Activated B cell treated with CpG ODN at 0.5 μM for 24 hours (primary cell): ENCODE results near the gene SIRT1. TPM values are rescaled to one million over a fixed set of nuclear protein-coding genes. Genes with fewer than 3 reads are reported as not detected.
A peak's percentile ranks its signal among the peaks of the same experiment; 100 is the strongest.
"Not testable (repeated sequence)": the region's sequence is repeated elsewhere in the genome, so short reads cannot be mapped to it uniquely, and the experiment has no call there.

Source experiments
- ATAC-seq: fragments of 200-7000 bp; cut with Tn5 transposase; one replicate; pipeline ENCODE4 v1.10.0; 2021; ENCODE audit warnings: low read depth, mild to moderate bottlenecking, moderate library complexity
- CTCF ChIA-PET: fragments of 350-600 bp; sonication (Branson Sonifier 250); formaldehyde crosslinking; loops from one replicate; lab custom pipeline; 2021; ENCODE audit warnings: antibody characterized with exemption; lab: Charles Lee
- POLR2A ChIA-PET: fragments of 350-600 bp; sonication (Branson Sonifier 250); formaldehyde crosslinking; loops from one replicate; lab custom pipeline; 2021; ENCODE audit warnings: antibody characterized with exemption; lab: Charles Lee
- DNase-seq: peaks from one replicate; pipeline ENCODE4 v3.0.0; 2022
- H3K27ac Mint-ChIP-seq: one replicate; pipeline ENCODE4 v1.8.0; 2020; ENCODE audit warnings: mixed read lengths
- H3K27me3 Mint-ChIP-seq: one replicate; pipeline ENCODE4 v1.8.0; 2021; ENCODE audit warnings: mixed read lengths
- H3K36me3 Mint-ChIP-seq: one replicate; pipeline ENCODE4 v1.8.0; 2021; ENCODE audit warnings: low read depth, mixed read lengths
- H3K4me1 Mint-ChIP-seq: one replicate; pipeline ENCODE4 v1.8.0; 2021; ENCODE audit warnings: mixed read lengths
- H3K4me3 Mint-ChIP-seq: one replicate; pipeline ENCODE4 v1.8.0; 2020; ENCODE audit warnings: mild to moderate bottlenecking, mixed read lengths
- H3K9me3 Mint-ChIP-seq: one replicate; pipeline ENCODE4 v1.8.0; 2020; ENCODE audit warnings: mixed read lengths
- intact Hi-C: fragments of 100-400 bp; cut with micrococcal nuclease; formaldehyde crosslinking; loops from one replicate; pipeline ENCODE4 v1.15.1; 2024
- total RNA-seq: library from RNA; stranded (reverse); gene quantifications from 2 replicates; pipeline ENCODE4 v1.2.3, GENCODE V29; 2022
- TF ChIP-seq, protein P1 (sequence below): fragments of 200-600 bp; IDR thresholded peaks from one replicate; pipeline ENCODE4 v1.8.0; 2022; ENCODE audit warnings: antibody characterized with exemption, mild to moderate bottlenecking

SIRT1 gene
- total RNA-seq, 1 donor from 2014 or later: 30.1 TPM

- Mint-ChIP-seq H3K4me1 (peaks cover 23% of the 10 kb centered on the region), H3K4me3 (peak overlapping the region; percentile 8), H3K9me3 (no peaks in the 10 kb centered on the region), H3K27ac (no peak overlapping the region), H3K27me3 (no peaks in the 10 kb centered on the region), H3K36me3 (no peaks in the 10 kb centered on the region)
- intact Hi-C loops: no loop called here
- ATAC-seq (peak; percentile 47), DNase-seq (no peak)
- TF ChIP-seq, protein P1, sequence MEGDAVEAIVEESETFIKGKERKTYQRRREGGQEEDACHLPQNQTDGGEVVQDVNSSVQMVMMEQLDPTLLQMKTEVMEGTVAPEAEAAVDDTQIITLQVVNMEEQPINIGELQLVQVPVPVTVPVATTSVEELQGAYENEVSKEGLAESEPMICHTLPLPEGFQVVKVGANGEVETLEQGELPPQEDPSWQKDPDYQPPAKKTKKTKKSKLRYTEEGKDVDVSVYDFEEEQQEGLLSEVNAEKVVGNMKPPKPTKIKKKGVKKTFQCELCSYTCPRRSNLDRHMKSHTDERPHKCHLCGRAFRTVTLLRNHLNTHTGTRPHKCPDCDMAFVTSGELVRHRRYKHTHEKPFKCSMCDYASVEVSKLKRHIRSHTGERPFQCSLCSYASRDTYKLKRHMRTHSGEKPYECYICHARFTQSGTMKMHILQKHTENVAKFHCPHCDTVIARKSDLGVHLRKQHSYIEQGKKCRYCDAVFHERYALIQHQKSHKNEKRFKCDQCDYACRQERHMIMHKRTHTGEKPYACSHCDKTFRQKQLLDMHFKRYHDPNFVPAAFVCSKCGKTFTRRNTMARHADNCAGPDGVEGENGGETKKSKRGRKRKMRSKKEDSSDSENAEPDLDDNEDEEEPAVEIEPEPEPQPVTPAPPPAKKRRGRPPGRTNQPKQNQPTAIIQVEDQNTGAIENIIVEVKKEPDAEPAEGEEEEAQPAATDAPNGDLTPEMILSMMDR: no peak
- CTCF ChIA-PET: interaction anchor here (0.7 to 1.6 kb wide), 2 partner anchors 10 to 233 kb away, joined by 3 read pairs; no protein-coding TSS in a partner anchor
- POLR2A ChIA-PET: interaction anchor here (0.8 kb wide), 1 partner anchor 9 kb away, joined by 6 read pairs; no protein-coding TSS in a partner anchor
Observed at GRCh38 chr10:67864607-67865371, 19.7 kb upstream of the SIRT1 start.

DNA sequence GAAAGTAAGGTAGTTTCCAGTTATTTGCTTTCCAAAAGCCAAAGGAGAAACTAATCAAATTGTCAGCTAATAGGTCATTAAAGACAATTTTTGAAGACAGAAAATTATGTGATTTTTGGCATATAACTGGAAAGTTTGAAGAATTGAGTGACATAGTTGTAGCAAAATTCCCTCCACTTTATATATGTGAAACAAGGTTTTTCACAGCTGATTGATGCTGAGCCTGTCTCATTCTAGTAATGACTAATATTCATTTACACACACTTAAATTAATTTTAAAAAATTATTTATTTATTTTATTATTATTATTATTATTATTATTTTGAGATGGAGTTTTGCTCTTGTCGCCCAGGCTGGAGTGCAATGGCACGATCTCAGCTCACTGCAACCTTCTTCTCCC is 16.3 kb upstream of the SIRT1 start:
- H3K9me3 Mint-ChIP-seq: no peaks in the 10 kb centered on the region
- H3K4me3 Mint-ChIP-seq: no peak overlapping the region
- intact Hi-C loops: no loop called here
- no peaks in the 10 kb centered on the region for H3K27me3 Mint-ChIP-seq
- TF ChIP-seq, protein P1: no peak
- DNase-seq (no peak), ATAC-seq (no peak)
- H3K4me1 Mint-ChIP-seq: peaks cover 18% of the 10 kb centered on the region
- CTCF ChIA-PET: interaction anchor here (1.3 kb wide), 1 partner anchor 13 kb away, joined by 4 read pairs; no protein-coding TSS in a partner anchor
- H3K27ac Mint-ChIP-seq: no peak overlapping the region
- POLR2A ChIA-PET: interaction anchor here (0.6 to 0.9 kb wide), 4 partner anchors 16 to 281 kb away, joined by 3 to 5 read pairs (median 4); partner anchors contain the start of gene SIRT1
- H3K36me3 Mint-ChIP-seq: no peaks in the 10 kb centered on the region

DNA sequence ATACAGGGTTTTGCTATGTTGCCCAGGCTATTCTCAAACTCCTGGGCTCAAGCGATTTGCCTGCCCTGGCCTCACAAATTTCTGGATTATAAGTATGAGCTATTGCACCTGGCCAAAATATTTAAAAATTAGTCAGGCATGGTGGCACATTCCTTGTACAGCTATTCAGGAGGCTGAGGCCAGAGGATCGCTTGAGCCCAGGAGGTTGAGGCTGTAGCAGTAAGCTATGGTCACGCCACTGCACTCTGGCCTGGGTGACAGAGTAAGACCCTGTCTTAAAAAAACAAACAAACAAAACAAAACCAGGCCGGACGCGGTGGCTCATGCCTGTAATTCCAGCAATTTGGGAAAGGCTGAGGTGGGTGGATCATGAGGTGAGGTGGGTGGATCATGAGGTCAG is 14.5 kb upstream of the SIRT1 start:
- no peak overlapping the region for H3K27ac Mint-ChIP-seq
- H3K9me3 Mint-ChIP-seq: no peaks in the 10 kb centered on the region
- H3K4me1 Mint-ChIP-seq: peaks cover 3% of the 10 kb centered on the region
- no peak for DNase-seq
- TF ChIP-seq, protein P1: no peak
- H3K36me3 Mint-ChIP-seq: no peaks in the 10 kb centered on the region
- no peaks in the 10 kb centered on the region for H3K27me3 Mint-ChIP-seq
- CTCF ChIA-PET: no interaction called here
- intact Hi-C loops: no loop called here
- POLR2A ChIA-PET: no interaction called here
- ATAC-seq: no peak
- no peak overlapping the region for H3K4me3 Mint-ChIP-seq

GRCh38 chr10:67875340-67876238 is 8.9 kb upstream of the SIRT1 start:
- CTCF ChIA-PET: no interaction called here
- no peaks in the 10 kb centered on the region for H3K27me3 Mint-ChIP-seq
- no peaks in the 10 kb centered on the region for H3K36me3 Mint-ChIP-seq
- H3K4me1 Mint-ChIP-seq: no peaks in the 10 kb centered on the region
- ATAC-seq (no peak), DNase-seq (no peak)
- no peaks in the 10 kb centered on the region for H3K9me3 Mint-ChIP-seq
- no peak overlapping the region for H3K4me3 Mint-ChIP-seq
- POLR2A ChIA-PET: interaction anchor here (0.6 to 1.6 kb wide), 2 partner anchors 8 to 14 kb away, joined by 5 to 6 read pairs; partner anchors contain the start of gene SIRT1
- TF ChIP-seq, protein P1: no peak
- intact Hi-C loops: no loop called here
- H3K27ac Mint-ChIP-seq: no peak overlapping the region

- intact Hi-C loops, H3K27me3 Mint-ChIP-seq: not testable (repeated sequence)
Observed at GRCh38 chr10:67877421-67877820, 7.0 kb upstream of the SIRT1 start.

More at GRCh38 chr10:67877421-67877820, 7.0 kb upstream of the SIRT1 start:
- DNase-seq, ATAC-seq, POLR2A ChIA-PET, H3K36me3 Mint-ChIP-seq, H3K9me3 Mint-ChIP-seq, H3K27ac Mint-ChIP-seq, H3K4me1 Mint-ChIP-seq, H3K4me3 Mint-ChIP-seq: not testable (repeated sequence)
- CTCF ChIA-PET: interaction anchor here (1.0 kb wide), 1 partner anchor 281 kb away, joined by 3 read pairs; no protein-coding TSS in a partner anchor
